HG03354 (cell line): ENCODE data around the gene PRPSAP1.
"Not testable (repeated sequence)": the region's sequence is repeated elsewhere in the genome, so short reads cannot be mapped to it uniquely, and the experiment has no call there.

Experiments used
- ATAC-seq: cut with Tn5 transposase; IDR thresholded peaks from one replicate; pipeline ENCODE4 v1.9.1; 2021; ENCODE audit warnings: mild to moderate bottlenecking; ENCODE audit not compliant: unreplicated experiment, poor library complexity, severe bottlenecking

PRPSAP1 gene

DNA sequence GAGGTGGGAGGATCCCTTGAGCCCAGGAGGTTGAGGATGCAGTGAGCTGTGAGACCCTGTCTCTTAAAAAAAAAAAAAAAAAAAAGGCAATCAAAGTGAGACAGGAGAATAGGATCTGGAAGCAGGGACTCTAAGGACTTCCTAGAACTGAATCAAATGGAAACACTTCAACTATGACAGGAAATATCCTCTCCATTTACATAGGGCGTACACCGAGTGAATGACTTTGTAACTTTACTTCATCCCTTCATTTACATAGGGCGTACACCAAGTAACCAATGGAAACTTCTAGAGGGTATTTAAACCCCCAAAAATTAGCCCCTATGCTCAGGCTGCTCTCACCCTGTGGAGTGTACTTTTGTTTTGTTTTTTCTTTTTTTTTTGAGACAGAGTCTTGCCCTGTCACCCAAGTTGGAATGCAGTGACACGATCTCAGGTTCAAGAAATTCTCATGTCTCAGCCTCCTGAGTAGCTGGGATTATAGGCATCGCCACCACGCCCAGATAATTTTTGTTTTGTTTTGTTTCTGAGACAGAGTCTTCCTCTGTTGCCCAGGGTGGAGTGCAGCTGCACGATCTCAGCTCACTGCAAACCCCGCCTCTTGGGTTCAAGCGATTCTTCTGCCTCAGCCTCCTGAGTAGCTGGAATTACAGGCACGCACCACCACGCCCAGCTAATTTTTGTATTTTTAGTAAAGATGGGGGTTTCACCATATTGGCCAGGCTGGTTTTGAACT is 9.6 kb upstream of the PRPSAP1 start:
- no peak for ATAC-seq

DNA sequence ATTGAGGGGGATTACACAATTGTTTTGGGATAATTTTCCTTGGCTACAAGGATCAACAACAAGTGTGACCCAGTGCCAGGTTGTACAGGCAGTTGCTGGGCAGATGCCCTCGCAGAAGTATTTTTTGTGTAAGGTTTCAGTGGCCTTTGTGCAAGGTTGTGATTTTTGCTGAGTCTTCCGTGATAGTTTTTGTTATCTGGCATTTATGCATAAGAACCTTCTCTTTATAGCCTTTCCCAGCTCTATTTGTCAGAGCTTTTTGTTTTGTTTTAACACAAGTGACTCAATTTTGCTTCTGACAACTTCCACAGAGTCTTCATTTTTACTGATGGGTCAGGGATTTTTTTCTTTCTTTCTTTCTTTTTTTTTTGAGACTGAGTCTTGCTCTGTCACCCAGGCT is 6.7 kb upstream of the PRPSAP1 start:
- no peak for ATAC-seq

- not testable (repeated sequence) for ATAC-seq
Measured at GRCh38 chr17:76359776-76360175, 6.1 kb upstream of the PRPSAP1 start.

GRCh38 chr17:76359375-76359774 is 5.7 kb upstream of the PRPSAP1 start:
- ATAC-seq = no peak

DNA sequence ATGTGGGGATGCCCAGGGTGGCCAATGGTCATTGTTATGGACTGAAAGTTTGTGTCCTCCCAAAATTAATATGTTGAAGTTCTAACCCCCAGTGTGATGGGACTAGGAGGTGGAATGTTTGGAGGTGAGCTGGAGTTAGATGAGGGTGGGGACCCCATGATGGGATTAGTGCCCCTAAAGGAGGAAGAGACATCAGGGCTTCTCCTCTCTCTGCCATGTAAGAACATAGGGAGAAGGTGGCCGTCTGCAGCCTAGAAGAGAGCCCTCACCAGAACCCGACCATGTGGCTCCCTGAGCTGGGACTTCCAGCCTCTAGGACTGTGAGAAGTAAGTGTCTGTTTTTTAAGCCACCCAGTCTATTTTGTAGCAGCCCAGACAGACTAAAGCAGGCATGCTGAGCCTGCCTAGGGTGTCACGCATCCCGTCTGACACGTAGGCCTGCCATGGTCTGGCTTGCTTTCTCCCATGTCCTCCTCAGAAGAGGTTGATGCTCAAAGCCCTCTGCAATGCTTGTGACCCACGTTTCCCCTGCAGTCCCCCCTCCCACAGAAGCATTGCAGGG is 4.0 kb upstream of the PRPSAP1 start:
- ATAC-seq = no peak

DNA sequence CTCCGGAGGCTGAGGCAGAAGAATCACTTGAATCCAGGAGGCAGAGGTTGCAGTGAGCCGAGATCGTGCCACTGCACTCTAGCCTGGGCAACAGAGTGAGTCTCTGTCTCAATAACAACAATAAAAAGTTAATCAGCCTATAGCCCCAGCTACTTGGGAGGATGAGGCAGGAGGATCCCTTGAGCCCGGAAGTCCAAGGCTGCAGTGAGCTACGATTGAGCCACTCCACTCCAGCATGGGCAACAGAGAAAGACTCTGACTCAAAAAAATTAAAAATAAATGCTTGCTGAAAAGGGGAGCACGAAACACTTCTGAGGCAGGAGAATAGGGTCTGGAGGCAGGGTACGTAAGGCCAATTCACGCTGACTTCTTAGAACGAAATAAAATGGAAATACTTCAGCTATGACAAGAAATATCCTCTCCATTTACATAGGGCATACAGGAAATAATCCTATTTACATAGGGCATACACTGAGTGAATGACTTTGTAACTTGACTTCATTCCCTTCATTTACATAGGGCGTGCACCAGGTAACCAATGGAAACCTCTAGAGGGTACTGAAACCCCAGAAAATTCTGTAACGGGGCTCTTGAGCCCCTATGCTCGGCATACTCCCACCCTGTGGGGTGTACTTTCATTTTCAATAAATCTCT is 3.2 kb upstream of the PRPSAP1 start:
- no peak for ATAC-seq

GRCh38 chr17:76354747-76355310 is 1.1 kb upstream of the PRPSAP1 start:
- ATAC-seq = no peak

GRCh38 chr17:76354317-76354729 is 607 bp upstream of the PRPSAP1 start:
- no peak for ATAC-seq

DNA sequence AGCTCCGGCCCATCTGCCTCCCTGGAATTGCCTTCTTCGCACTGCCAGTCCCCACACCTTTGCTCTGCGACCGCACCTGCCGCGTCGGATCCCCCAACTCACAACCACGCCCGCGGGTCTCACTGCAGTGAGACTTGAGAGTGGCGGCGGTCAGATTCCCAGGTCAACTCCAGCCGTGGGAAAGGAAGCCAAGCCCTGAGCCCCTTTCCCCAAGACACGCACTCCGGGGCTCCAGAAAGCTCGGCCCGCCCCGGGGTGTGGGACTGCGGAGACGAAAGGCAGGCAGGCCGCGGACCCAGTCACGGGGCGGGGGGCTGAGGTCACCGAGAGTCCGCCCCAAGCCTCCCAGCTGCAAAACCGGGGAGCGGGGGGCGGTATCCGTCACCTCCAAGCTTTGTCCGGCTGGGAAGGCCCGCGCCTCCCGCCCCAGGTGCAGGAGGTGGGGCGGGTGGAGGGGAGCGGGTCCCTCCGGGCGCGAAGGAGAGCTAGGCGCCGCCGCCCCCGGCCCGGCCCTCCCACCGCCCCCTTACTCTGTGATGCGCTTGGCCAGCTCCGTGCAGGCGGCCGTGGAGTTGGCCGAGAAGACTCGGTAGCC is 615 bp downstream of the PRPSAP1 start:
- ATAC-seq = peak; percentile 11

GRCh38 chr17:76351526-76352071 is 2.1 kb downstream of the PRPSAP1 start:
- no peak for ATAC-seq

DNA sequence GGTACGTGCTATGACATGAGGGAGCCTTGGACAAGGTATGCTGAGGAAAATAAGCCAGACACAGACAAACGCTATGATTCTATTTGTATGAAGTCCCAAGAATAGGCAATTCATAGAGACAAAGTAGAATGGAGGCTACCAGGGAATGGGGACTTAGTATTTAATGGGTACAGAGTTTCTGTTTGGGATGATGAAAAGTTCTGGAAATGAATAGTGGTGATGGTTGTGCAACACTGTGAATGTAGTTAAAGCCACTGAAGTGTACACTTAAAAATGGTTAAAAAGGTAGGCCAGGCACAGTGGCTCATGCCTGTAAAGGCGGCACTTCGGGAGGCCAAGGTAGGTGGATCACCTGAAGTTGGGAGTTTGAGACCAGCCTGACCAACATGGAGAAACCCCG is 3.3 kb downstream of the PRPSAP1 start:
- ATAC-seq = no peak

DNA sequence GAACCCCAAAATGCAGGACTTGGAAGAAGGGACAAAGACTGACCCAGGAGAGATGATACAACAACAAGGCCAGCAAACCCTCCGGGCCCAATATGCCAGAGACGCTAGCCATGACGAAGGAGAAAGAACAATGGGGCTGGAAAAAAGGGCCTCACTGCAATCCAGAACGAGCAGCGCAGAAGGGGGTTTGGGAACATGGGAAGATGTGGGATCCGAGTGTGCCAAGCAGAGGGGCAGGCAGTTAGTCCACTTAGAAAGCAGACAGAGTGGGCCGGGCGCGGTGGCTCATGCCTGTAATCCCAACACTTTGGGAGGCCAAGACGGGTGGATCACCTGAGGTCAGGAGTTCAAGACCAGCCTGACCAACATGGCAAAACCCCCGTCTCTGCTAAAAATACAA is 6.8 kb downstream of the PRPSAP1 start:
- not testable (repeated sequence) for ATAC-seq

DNA sequence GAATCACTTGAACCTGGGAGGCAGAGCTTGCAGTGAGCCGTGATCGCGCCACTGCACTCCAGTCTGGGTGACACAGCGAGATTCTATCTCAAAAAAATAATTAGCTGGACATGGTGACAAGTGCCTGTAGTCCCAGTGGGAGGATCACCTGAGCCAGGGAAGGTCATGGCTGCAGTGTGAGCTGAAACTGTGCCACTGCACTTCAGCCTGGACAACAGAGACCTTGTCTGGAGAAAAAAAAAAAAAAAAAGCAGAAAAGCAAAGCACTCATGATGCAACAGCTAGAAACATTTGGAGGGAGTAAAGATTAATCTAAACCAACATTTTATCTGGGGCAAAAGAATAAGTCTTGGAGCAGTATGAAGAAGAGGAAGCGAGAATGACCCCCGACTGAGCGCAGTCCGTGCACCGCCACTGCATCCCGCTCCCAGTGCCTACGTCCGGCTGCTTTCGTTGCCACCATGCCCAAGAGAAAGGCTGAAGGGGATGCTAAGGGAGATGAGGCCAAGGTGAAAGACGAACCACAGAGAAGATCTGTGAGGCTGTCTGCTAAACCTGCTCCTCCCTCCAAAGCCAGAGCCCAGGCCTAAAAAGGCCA is 8.2 kb downstream of the PRPSAP1 start:
- no peak for ATAC-seq

DNA sequence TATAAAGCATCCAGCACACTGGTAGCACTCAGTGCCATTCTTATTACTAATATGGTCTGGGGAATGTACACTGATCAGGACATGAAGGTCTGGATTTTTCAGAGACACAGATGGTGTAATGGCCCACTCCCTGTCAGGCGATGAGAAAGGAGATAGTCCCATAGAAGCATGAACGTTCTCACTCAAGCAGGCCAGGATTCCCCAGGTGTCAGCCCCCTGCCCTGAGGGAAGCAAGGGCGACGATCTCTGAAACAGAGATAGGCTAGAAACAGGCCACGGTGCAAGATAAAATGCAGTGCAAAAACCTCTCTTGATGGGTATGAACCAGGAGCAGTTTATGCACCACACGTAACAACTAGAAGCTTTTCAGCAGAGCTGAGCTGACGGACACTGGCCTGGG is 10.6 kb downstream of the PRPSAP1 start:
- no peak for ATAC-seq

DNA sequence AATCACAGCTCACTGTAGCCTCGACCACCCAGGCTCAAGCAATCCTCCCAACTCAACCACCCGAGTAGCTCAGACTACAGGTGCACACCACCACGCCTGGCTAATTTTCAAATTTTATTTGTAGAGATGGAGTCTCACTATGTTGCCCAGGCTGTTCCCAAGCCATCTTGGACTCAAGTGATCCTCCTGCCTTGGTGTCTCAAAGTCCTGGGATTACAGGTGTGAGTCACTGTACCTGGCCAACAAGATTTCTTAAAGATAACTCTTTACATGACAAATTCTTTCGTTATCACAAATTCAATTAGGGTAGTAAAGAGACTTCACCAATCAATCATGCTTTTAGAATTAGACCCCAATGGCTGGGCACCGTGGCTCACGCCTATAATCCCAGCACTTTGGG is 12.4 kb downstream of the PRPSAP1 start:
- no peak for ATAC-seq

- ATAC-seq = no peak
Measured at GRCh38 chr17:76337413-76337777, 16.3 kb downstream of the PRPSAP1 start.

- ATAC-seq = no peak
Measured at GRCh38 chr17:76336756-76337412, 16.8 kb downstream of the PRPSAP1 start.

GRCh38 chr17:76335716-76336381 is 17.9 kb downstream of the PRPSAP1 start:
- ATAC-seq = no peak
